Lung (tissue), 12 donors: ENCODE measurements around the gene PRDX4. TPM values are rescaled to one million over a fixed set of nuclear protein-coding genes. Genes with fewer than 3 reads are reported as not detected.

Source experiments
- ATAC-seq: fragments of 200-7000 bp; cut with Tn5 transposase; one replicate; pipeline ENCODE4 v1.9.1; 2020; ENCODE audit warnings: moderate number of reproducible peaks; ENCODE audit not compliant: insufficient read depth, low FRiP score
- DNase-seq, 3 donors: peaks; one replicate each; pipeline ENCODE4 v3.0.0-alpha.2; 2013 to 2017
- H3K27ac ChIP-seq, 2 donors: one replicate each; pipeline ENCODE4 v1.5.1; 2013; ENCODE audit warnings: mild to moderate bottlenecking in 2 of 2, moderate library complexity in 2 of 2, control low read depth in 1 of 2, inconsistent platforms in 1 of 2, low read depth in 1 of 2, low read length in 1 of 2
- H3K27me3 ChIP-seq, 3 donors: one replicate each; pipeline ENCODE4 v1.5.1; 2013; ENCODE audit warnings: low read length in 2 of 3; ENCODE audit not compliant: control insufficient read depth in 3 of 3, insufficient read depth in 3 of 3
- H3K36me3 ChIP-seq, 4 donors: one replicate each; pipeline ENCODE4 v1.5.1; 2013; ENCODE audit warnings: low read length in 4 of 4, mild to moderate bottlenecking in 1 of 4, moderate library complexity in 1 of 4; ENCODE audit not compliant: control insufficient read depth in 4 of 4, insufficient read depth in 4 of 4
- H3K4me1 ChIP-seq, 5 donors: one replicate each; pipeline ENCODE4 v1.5.1; 2013; ENCODE audit warnings: low read length in 5 of 5, mild to moderate bottlenecking in 2 of 5, moderate library complexity in 1 of 5; ENCODE audit not compliant: control insufficient read depth in 5 of 5, insufficient read depth in 5 of 5
- H3K4me3 ChIP-seq: one replicate; pipeline ENCODE4 v1.5.1; 2013; ENCODE audit warnings: mild to moderate bottlenecking, control low read depth, moderate library complexity
- H3K9ac ChIP-seq, 2 donors: one replicate each; pipeline ENCODE4 v1.5.1; 2013; ENCODE audit warnings: low read length in 2 of 2, control low read depth in 1 of 2; ENCODE audit not compliant: insufficient read depth in 1 of 2
- H3K9me3 ChIP-seq, 4 donors: one replicate each; pipeline ENCODE4 v1.5.1; 2013; ENCODE audit warnings: low read length in 3 of 4, mild to moderate bottlenecking in 1 of 4, moderate library complexity in 1 of 4; ENCODE audit not compliant: control insufficient read depth in 4 of 4, insufficient read depth in 3 of 4
- CTCF ChIP-seq: IDR thresholded peaks from 2 replicates; pipeline ENCODE4 v1.5.1; 2012; ENCODE audit warnings: mild to moderate bottlenecking; ENCODE audit errors: control extremely low read depth, extremely low read depth
- WGBS, 2 donors: extraction: QIAGEN DNeasy Blood & Tissue Kit; methylation state at CpG; one replicate each; pipeline ENCODE4 v1.1.7; 2013; 5-methylcytosine and 5-hydroxymethylcytosine counted together
- polyA plus RNA-seq, 2 donors: library from polyadenylated mRNA; stranded (reverse); fragments of 200-250 nt; gene quantifications; one replicate each; pipeline ENCODE4 v1.2.1, GENCODE V29; 2013
- total RNA-seq, 2 donors: library from RNA; depleted of rRNA in 1 of 2; stranded (reverse); fragments of >200 nt in 1 of 2; gene quantifications; one replicate each; pipeline ENCODE4 v1.2.1, GENCODE V29; 2014 to 2021
- donor health status: control.
- donor health status: control.
- donor health status: Bipolar disorder and iron deficiency.
- donor health status: healthy.
- donor health status: DM: yes; HTN: yes; CAD: no.

PRDX4 gene
- total and polyA plus RNA-seq, 4 donors = 52.4 to 160 (median 83.2) TPM

GRCh38 chrX:23720117-23720677, 52.9 kb downstream of the PRDX4 start:
- H3K27ac ChIP-seq = no peak overlapping the region
- WGBS, 2 donors = 88 to 92% methylated on average over 8 of the region's 8 CpGs
- peaks cover 0 to under 1% (median 0%) of the 10 kb centered on the region in 5 donors for H3K4me1 ChIP-seq
- H3K9me3 ChIP-seq = peaks cover 0 to 1% (median 0%) of the 10 kb centered on the region in 4 donors
- H3K4me3 ChIP-seq = no peak overlapping the region
- peaks cover 0 to 4% (median 2%) of the 10 kb centered on the region in 3 donors for H3K27me3 ChIP-seq
- H3K9ac ChIP-seq = no peak overlapping the region
- no peak for DNase-seq
- ATAC-seq = no peak
- no peak for TF ChIP-seq CTCF
- peaks cover 3 to 19% (median 9%) of the 10 kb centered on the region in 4 donors for H3K36me3 ChIP-seq

GRCh38 chrX:23726191-23726590, 58.9 kb downstream of the PRDX4 start:
- DNase-seq (no peak), ATAC-seq (no peak)
- no peak overlapping the region for H3K9ac ChIP-seq
- no peak overlapping the region for H3K27ac ChIP-seq
- H3K9me3 ChIP-seq = no peaks in the 10 kb centered on the region
- 24 to 65% methylated on average over 6 of the region's 6 CpGs for WGBS, 2 donors
- no peak overlapping the region for H3K4me3 ChIP-seq
- no peaks in the 10 kb centered on the region for H3K4me1 ChIP-seq
- peaks cover 6 to 16% (median 7%) of the 10 kb centered on the region in 4 donors for H3K36me3 ChIP-seq
- no peak for TF ChIP-seq CTCF
- H3K27me3 ChIP-seq = peaks cover 0 to 10% (median 2%) of the 10 kb centered on the region in 3 donors

GRCh38 chrX:23727206-23727605, 59.9 kb downstream of the PRDX4 start:
- H3K4me3 ChIP-seq = no peak overlapping the region
- H3K36me3 ChIP-seq = peaks cover 2 to 15% (median 5%) of the 10 kb centered on the region in 4 donors
- H3K9ac ChIP-seq = no peak overlapping the region
- no peaks in the 10 kb centered on the region for H3K9me3 ChIP-seq
- peaks cover 0 to 10% (median 4%) of the 10 kb centered on the region in 3 donors for H3K27me3 ChIP-seq
- H3K27ac ChIP-seq = no peak overlapping the region
- no peaks in the 10 kb centered on the region for H3K4me1 ChIP-seq
- 82 to 85% methylated on average over 3 of the region's 3 CpGs for WGBS, 2 donors
- ATAC-seq (no peak), DNase-seq (no peak)
- TF ChIP-seq CTCF = no peak

GRCh38 chrX:23729214-23729613, 61.9 kb downstream of the PRDX4 start:
- TF ChIP-seq CTCF = no peak
- no peaks in the 10 kb centered on the region for H3K9me3 ChIP-seq
- peaks cover 0 to 7% (median 2%) of the 10 kb centered on the region in 3 donors for H3K27me3 ChIP-seq
- 78 to 80% methylated on average over 1 of the region's 1 CpG for WGBS, 2 donors
- ATAC-seq (no peak), DNase-seq (no peak)
- H3K4me3 ChIP-seq = no peak overlapping the region
- no peak overlapping the region for H3K9ac ChIP-seq
- peaks cover 2 to 12% (median 5%) of the 10 kb centered on the region in 4 donors for H3K36me3 ChIP-seq
- H3K4me1 ChIP-seq = no peaks in the 10 kb centered on the region
- no peak overlapping the region for H3K27ac ChIP-seq
